ENCODE data around the gene ENTPD6. TPM values are rescaled to one million over a fixed set of nuclear protein-coding genes. Genes with fewer than 3 reads are reported as not detected.

Gene ENTPD6
- polyA plus RNA-seq, 1 experiment: 70.8 TPM

- no peak overlapping the region for H3K4me3 ChIP-seq (ENCODE audit: low read depth, low read length)
- peaks cover 9% of the 10 kb centered on the region for H3K27me3 ChIP-seq (ENCODE audit: control insufficient read depth, insufficient read depth, low read length)
- DNase-seq (ENCODE audit: low read depth): no peak
- ChIA-PET CTCF (interaction anchor here (1.2 to 3.4 kb wide), 3 partner anchors 9 to 129 kb away, joined by 4 to 10 read pairs (median 6); no protein-coding TSS in a partner anchor), POLR2A (no interaction called here)
- TF ChIP-seq CTCF (IDR thresholded peaks at IDR 0.05; ENCODE audit: insufficient read depth, low read depth, low read length): no peak
- H3K36me3 ChIP-seq (ENCODE audit: control insufficient read depth, insufficient read depth, low read length): no peaks in the 10 kb centered on the region
Observed at GRCh38 chr20:25194333-25194972, 1.1 kb upstream of the ENTPD6 start.

- POLR2A ChIA-PET: interaction anchor here (0.8 kb wide), 1 partner anchor 18 kb away, joined by 3 read pairs; no protein-coding TSS in a partner anchor
- DNase-seq (ENCODE audit: low read depth): no peak
- Histone ChIP-seq H3K36me3 (ENCODE audit: control insufficient read depth, insufficient read depth, low read length) (no peaks in the 10 kb centered on the region), H3K4me3 (ENCODE audit: low read depth, low read length) (peak overlapping the region; percentile 94), H3K27me3 (ENCODE audit: control insufficient read depth, insufficient read depth, low read length) (peaks cover 5% of the 10 kb centered on the region)
- CTCF ChIA-PET: interaction anchor here (0.9 to 3.4 kb wide), 5 partner anchors 7 to 204 kb away, joined by 3 to 10 read pairs (median 4); no protein-coding TSS in a partner anchor
- TF ChIP-seq CTCF (IDR thresholded peaks at IDR 0.05; ENCODE audit: insufficient read depth, low read depth, low read length): no peak
Observed at GRCh38 chr20:25195962-25196785, 662 bp downstream of the ENTPD6 start.

- no peaks in the 10 kb centered on the region; the same call in 1 of the 2 replicates for H3K27me3 ChIP-seq (ENCODE audit: control insufficient read depth, insufficient read depth, low read length)
- CTCF ChIA-PET: no interaction called here
Observed at GRCh38 chr20:25196786-25197120, 1.2 kb downstream of the ENTPD6 start.

GRCh38 chr20:25197183-25197869, 1.8 kb downstream of the ENTPD6 start:
- TF ChIP-seq CTCF (IDR thresholded peaks at IDR 0.05; ENCODE audit: insufficient read depth, low read depth, low read length): no peak
- no peak overlapping the region for H3K4me3 ChIP-seq (ENCODE audit: low read depth, low read length)
- ChIA-PET POLR2A (no interaction called here), CTCF (no interaction called here)
- H3K36me3 ChIP-seq (ENCODE audit: control insufficient read depth, insufficient read depth, low read length): no peaks in the 10 kb centered on the region
- no peaks in the 10 kb centered on the region for H3K27me3 ChIP-seq (ENCODE audit: control insufficient read depth, insufficient read depth, low read length)
- DNase-seq (ENCODE audit: low read depth): no peak

More at GRCh38 chr20:25196786-25197120, 1.2 kb downstream of the ENTPD6 start:
- H3K4me3 ChIP-seq (ENCODE audit: low read depth, low read length): peak overlapping the region; percentile 94
- no peak for DNase-seq (ENCODE audit: low read depth)
- POLR2A ChIA-PET: no interaction called here
- H3K36me3 ChIP-seq (ENCODE audit: control insufficient read depth, insufficient read depth, low read length): no peaks in the 10 kb centered on the region
- TF ChIP-seq CTCF (IDR thresholded peaks at IDR 0.05; ENCODE audit: insufficient read depth, low read depth, low read length): no peak

- DNase-seq (ENCODE audit: low read depth): no peak
- no peaks in the 10 kb centered on the region for H3K27me3 ChIP-seq (ENCODE audit: control insufficient read depth, insufficient read depth, low read length)
- no peak overlapping the region for H3K4me3 ChIP-seq (ENCODE audit: low read depth, low read length)
- no peak for TF ChIP-seq CTCF (IDR thresholded peaks at IDR 0.05; ENCODE audit: insufficient read depth, low read depth, low read length)
- no peaks in the 10 kb centered on the region for H3K36me3 ChIP-seq (ENCODE audit: control insufficient read depth, insufficient read depth, low read length)
- ChIA-PET CTCF (no interaction called here), POLR2A (no interaction called here)
Observed at GRCh38 chr20:25197870-25198190, 2.3 kb downstream of the ENTPD6 start.
